Natural killer cell (primary cell): ENCODE data around the gene GALNTL6. TPM values are rescaled to one million over a fixed set of nuclear protein-coding genes. Genes with fewer than 3 reads are reported as not detected.

Experiments
- ATAC-seq, 3 donors: fragments of 150-1000 bp in 2 of 3; fragments of 200-7000 bp in 1 of 3; cut with Tn5 transposase; 1 replicate in 1 of 3; 2 replicates in 2 of 3; pipeline ENCODE4 v1.10.0; 2021; ENCODE audit warnings: mild to moderate bottlenecking in 2 of 3, moderate library complexity in 2 of 3
- DNase-seq, 2 donors: peaks; one replicate each; pipeline versions ENCODE4 v3.0.0 to v3.0.0-alpha.2; 2013 to 2021; ENCODE audit warnings: mixed read lengths in 1 of 2
- H3K27ac ChIP-seq: one replicate; pipeline ENCODE4 v1.5.1; 2013; ENCODE audit warnings: mild to moderate bottlenecking, low read length
- H3K27me3 ChIP-seq: one replicate; pipeline ENCODE4 v1.6.1; 2013; ENCODE audit warnings: low read length; ENCODE audit not compliant: control insufficient read depth, insufficient read depth
- H3K36me3 ChIP-seq: one replicate; pipeline ENCODE4 v1.6.1; 2013; ENCODE audit warnings: low read length; ENCODE audit not compliant: control insufficient read depth, insufficient read depth
- H3K4me1 ChIP-seq: one replicate; pipeline ENCODE4 v1.6.1; 2013; ENCODE audit warnings: low read length; ENCODE audit not compliant: control insufficient read depth, insufficient read depth
- H3K4me3 ChIP-seq: one replicate; pipeline ENCODE4 v1.5.1; 2013; ENCODE audit warnings: low read length
- H3K9me3 ChIP-seq: one replicate; pipeline ENCODE4 v1.6.1; 2013; ENCODE audit warnings: low read length; ENCODE audit not compliant: control insufficient read depth, insufficient read depth
- H3K27ac Mint-ChIP-seq, 2 donors: one replicate each; pipeline ENCODE4 v1.8.0; 2022; ENCODE audit warnings: mild to moderate bottlenecking in 2 of 2, mixed read lengths in 2 of 2, moderate library complexity in 1 of 2
- H3K27me3 Mint-ChIP-seq, 2 donors: one replicate each; pipeline ENCODE4 v1.8.0; 2022; ENCODE audit warnings: low read depth in 2 of 2, mixed read lengths in 2 of 2
- H3K36me3 Mint-ChIP-seq: one replicate; pipeline ENCODE4 v1.8.0; 2022; ENCODE audit warnings: mixed read lengths
- H3K4me1 Mint-ChIP-seq, 2 donors: one replicate each; pipeline ENCODE4 v1.8.0; 2022; ENCODE audit warnings: mixed read lengths in 2 of 2
- H3K4me3 Mint-ChIP-seq: one replicate; pipeline ENCODE4 v1.8.0; 2022; ENCODE audit warnings: mild to moderate bottlenecking, moderate library complexity, mixed read lengths
- H3K9me3 Mint-ChIP-seq, 2 donors: one replicate each; pipeline ENCODE4 v1.8.0; 2022; ENCODE audit warnings: mixed read lengths in 2 of 2
- WGBS: methylation state at CpG from one replicate; pipeline ENCODE4 v1.1.7; 2013; ENCODE audit warnings: missing lambda C conversion rate; ENCODE audit not compliant: insufficient coverage; 5-methylcytosine and 5-hydroxymethylcytosine counted together
- intact Hi-C: fragments of 100-400 bp; cut with micrococcal nuclease; formaldehyde crosslinking; loops from one replicate; pipeline ENCODE4 v1.14.2; 2022
- total RNA-seq, 4 donors: library from RNA; stranded (reverse); fragments of 120-200 nt in 1 of 4; gene quantifications; one replicate each; pipeline versions ENCODE4 v1.2.3 to v1.2.4, GENCODE V29; 2013 to 2022
- TF ChIP-seq, protein P1 (sequence below): fragments of 200-600 bp; IDR thresholded peaks from one replicate; pipeline ENCODE4 v1.8.0; 2022; ENCODE audit warnings: antibody characterized with exemption

GALNTL6 gene
- total RNA-seq, 3 donors from 2014 or later (not counting 1 experiment from before 2014, with no cell fraction given): not detected

DNA sequence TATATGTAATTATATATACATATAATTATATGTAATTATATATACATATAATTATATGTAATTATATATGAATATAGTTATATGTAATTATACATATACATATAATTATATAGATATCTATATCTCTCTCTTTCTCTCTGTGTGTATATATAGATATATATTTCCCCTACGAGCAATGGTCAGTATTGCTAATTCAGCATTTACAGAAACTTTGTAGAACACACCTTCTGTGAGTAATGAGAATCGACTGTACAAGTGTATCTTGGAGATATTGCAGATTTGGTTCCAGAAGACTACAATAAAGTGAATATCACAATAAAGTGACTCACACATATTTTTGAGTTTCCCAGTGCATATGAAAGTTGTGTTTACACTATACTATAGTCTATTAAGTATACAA, 33.7 kb downstream of the GALNTL6 start:
- H3K4me3 Mint-ChIP-seq: no peak overlapping the region
- H3K4me1 ChIP-seq: no peaks in the 10 kb centered on the region
- ATAC-seq: no peak
- peaks cover 5 to 9% of the 10 kb centered on the region in 2 donors for H3K9me3 Mint-ChIP-seq
- H3K27me3 Mint-ChIP-seq: no peaks in the 10 kb centered on the region
- no peak overlapping the region for H3K27ac Mint-ChIP-seq
- no CpG with 5 or more reads among the region's 2 CpGs for WGBS
- no peak overlapping the region for H3K27ac ChIP-seq
- intact Hi-C loops: no loop called here
- no peak for DNase-seq
- H3K9me3 ChIP-seq: no peaks in the 10 kb centered on the region
- H3K27me3 ChIP-seq: no peaks in the 10 kb centered on the region
- TF ChIP-seq, protein P1, sequence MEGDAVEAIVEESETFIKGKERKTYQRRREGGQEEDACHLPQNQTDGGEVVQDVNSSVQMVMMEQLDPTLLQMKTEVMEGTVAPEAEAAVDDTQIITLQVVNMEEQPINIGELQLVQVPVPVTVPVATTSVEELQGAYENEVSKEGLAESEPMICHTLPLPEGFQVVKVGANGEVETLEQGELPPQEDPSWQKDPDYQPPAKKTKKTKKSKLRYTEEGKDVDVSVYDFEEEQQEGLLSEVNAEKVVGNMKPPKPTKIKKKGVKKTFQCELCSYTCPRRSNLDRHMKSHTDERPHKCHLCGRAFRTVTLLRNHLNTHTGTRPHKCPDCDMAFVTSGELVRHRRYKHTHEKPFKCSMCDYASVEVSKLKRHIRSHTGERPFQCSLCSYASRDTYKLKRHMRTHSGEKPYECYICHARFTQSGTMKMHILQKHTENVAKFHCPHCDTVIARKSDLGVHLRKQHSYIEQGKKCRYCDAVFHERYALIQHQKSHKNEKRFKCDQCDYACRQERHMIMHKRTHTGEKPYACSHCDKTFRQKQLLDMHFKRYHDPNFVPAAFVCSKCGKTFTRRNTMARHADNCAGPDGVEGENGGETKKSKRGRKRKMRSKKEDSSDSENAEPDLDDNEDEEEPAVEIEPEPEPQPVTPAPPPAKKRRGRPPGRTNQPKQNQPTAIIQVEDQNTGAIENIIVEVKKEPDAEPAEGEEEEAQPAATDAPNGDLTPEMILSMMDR: no peak
- no peaks in the 10 kb centered on the region for H3K36me3 ChIP-seq
- H3K4me3 ChIP-seq: no peak overlapping the region
- H3K36me3 Mint-ChIP-seq: no peaks in the 10 kb centered on the region
- H3K4me1 Mint-ChIP-seq: no peaks in the 10 kb centered on the region

DNA sequence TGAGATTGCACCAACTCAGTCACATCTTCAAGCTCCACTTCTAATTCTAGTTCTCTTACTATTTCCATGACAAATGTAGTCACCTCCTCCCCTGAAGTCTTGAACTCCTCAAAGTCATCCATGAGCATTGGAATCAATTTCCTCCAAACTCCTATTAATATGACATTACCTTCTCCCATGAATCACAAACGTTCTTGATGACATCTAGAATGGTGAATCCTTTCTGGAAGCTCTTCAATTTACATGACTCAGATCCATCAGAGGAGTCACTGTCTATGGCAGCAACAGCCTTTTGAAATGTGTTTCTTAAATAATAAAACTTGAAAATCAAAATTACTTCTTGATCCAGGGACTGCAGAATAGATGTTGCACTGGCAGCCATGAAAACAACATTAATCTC, 34.5 kb downstream of the GALNTL6 start:
- 73% methylated on average over 1 of the region's 1 CpG for WGBS
- H3K9me3 Mint-ChIP-seq: peaks cover 7 to 9% of the 10 kb centered on the region in 2 donors
- DNase-seq: no peak
- no peak overlapping the region for H3K27ac Mint-ChIP-seq
- H3K36me3 Mint-ChIP-seq: no peaks in the 10 kb centered on the region
- no peaks in the 10 kb centered on the region for H3K27me3 Mint-ChIP-seq
- no peak overlapping the region for H3K4me3 Mint-ChIP-seq
- ATAC-seq: no peak
- TF ChIP-seq, protein P1: no peak
- Histone ChIP-seq H3K9me3 (no peaks in the 10 kb centered on the region), H3K27ac (no peak overlapping the region), H3K27me3 (no peaks in the 10 kb centered on the region), H3K4me1 (no peaks in the 10 kb centered on the region), H3K4me3 (no peak overlapping the region), H3K36me3 (no peaks in the 10 kb centered on the region)
- intact Hi-C loops: no loop called here
- no peaks in the 10 kb centered on the region for H3K4me1 Mint-ChIP-seq

DNA sequence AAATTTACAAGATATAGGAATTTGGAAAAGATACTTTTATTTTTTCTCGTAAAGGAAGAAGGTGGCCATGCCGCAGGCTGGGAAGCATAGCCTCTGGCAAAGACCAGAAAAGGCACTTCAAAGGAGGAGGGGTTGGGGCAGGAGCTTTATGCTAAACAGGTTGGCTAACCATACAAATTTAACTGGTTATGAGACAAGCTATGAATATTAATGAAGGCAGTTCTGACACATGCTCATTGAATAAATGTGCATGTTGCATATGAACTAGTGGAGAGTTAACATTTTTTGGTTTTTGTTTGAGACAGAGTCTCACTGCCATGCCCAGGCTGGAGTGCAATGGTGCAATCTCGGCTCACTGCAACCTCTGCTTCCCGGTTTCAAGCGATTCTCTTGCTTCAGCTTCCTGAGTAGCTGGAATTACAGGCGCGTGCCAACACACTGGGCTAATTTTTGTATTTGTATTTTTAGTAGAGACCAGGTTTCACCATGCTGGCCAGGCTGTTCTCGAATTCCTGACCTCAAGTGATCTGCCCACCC, 36.5 kb downstream of the GALNTL6 start:
- ATAC-seq: no peak
- Histone ChIP-seq H3K27ac (no peak overlapping the region), H3K27me3 (no peaks in the 10 kb centered on the region), H3K4me1 (no peaks in the 10 kb centered on the region), H3K4me3 (no peak overlapping the region), H3K9me3 (no peaks in the 10 kb centered on the region), H3K36me3 (no peaks in the 10 kb centered on the region)
- H3K4me1 Mint-ChIP-seq: no peaks in the 10 kb centered on the region
- intact Hi-C loops: no loop called here
- H3K27ac Mint-ChIP-seq: no peak overlapping the region
- TF ChIP-seq, protein P1: no peak
- H3K9me3 Mint-ChIP-seq: peaks cover 7 to 12% of the 10 kb centered on the region in 2 donors
- H3K27me3 Mint-ChIP-seq: no peaks in the 10 kb centered on the region
- H3K4me3 Mint-ChIP-seq: no peak overlapping the region
- no peaks in the 10 kb centered on the region for H3K36me3 Mint-ChIP-seq
- DNase-seq: no peak
- 88% methylated on average over 8 of the region's 8 CpGs for WGBS

DNA sequence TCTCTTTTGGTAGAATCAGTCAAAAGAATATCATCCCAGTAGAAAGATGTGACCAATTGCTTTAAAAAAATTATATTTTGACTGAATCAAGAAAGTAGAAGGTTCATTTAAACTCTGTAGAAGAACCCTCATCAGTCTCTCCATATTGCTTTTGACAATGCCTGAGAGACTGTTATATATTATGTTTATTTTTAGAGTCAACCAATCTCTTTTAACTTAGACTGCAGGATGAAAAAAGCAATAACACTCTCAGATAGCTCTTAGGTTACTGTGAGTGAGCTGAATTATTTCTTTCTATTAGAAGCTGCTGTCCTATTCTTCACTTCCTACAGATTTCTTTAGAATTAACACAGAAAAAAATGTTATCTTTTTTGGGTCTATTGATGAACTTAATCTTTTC, 38.1 kb downstream of the GALNTL6 start:
- no peaks in the 10 kb centered on the region for H3K4me1 ChIP-seq
- TF ChIP-seq, protein P1: no peak
- no peaks in the 10 kb centered on the region for H3K36me3 Mint-ChIP-seq
- ATAC-seq (no peak), DNase-seq (no peak)
- intact Hi-C loops: no loop called here
- no peak overlapping the region for H3K27ac ChIP-seq
- no peaks in the 10 kb centered on the region for H3K4me1 Mint-ChIP-seq
- H3K27ac Mint-ChIP-seq: no peak overlapping the region
- peaks cover 7 to 10% of the 10 kb centered on the region in 2 donors for H3K9me3 Mint-ChIP-seq
- no peaks in the 10 kb centered on the region for H3K27me3 Mint-ChIP-seq
- H3K4me3 Mint-ChIP-seq: no peak overlapping the region
- H3K4me3 ChIP-seq: no peak overlapping the region
- H3K9me3 ChIP-seq: no peaks in the 10 kb centered on the region
- H3K36me3 ChIP-seq: no peaks in the 10 kb centered on the region
- no peaks in the 10 kb centered on the region for H3K27me3 ChIP-seq
